Stimulated activated CD8-positive, alpha-beta memory T cell treated with anti-CD3 and anti-CD28 coated beads, Interleukin-12 subunit alpha, Interleukin-12 subunit beta, amount 100 ng/mL, for 1 hour (primary cell): Measurements from ENCODE around the gene CHP2.
"Not testable (repeated sequence)": the region's sequence is repeated elsewhere in the genome, so short reads cannot be mapped to it uniquely, and the experiment has no call there.

Experiments
- DNase-seq: peaks from one replicate; pipeline ENCODE4 v3.0.0-alpha.2; 2020; ENCODE audit warnings: low read depth

The CHP2 gene

DNA sequence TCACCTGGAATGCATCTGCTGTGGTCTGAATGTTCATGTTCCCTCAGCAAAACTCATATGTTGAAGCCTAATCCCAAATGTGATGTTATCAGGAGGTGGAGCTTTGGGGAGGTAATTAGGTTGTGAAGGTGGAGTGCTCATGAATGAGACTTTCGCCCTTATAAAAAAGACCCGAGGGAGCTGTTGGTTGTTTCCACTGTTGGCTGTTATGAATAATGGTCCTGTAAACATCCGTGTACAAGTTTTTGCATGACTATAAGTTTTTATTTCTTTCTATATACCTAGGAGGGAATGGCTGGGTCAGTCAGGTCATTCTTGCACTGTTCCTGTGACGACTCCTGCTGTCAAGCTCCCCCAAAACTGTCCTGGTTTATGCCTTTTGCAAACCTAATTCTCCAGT is 9.6 kb upstream of the CHP2 start:
- no peak for DNase-seq

DNA sequence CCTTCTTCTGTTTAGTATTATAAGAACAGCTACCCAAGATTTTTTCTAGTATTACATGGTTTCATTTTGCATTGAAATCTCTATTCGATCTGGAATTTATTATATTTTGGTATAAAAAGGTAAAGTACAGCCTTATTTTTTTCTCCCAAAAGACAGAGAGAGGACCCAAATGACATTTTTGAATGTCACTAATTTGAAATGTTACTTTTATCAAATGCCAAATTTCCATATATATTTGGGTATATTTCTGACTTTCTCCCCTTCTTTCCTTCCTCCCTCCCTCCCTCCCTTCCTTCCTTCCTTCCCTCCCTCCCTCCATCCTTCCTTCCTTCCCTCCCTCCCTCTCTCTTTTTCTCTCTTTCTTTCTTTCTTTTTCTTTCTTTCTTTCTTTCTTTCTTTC is 6.2 kb upstream of the CHP2 start:
- DNase-seq = no peak

- not testable (repeated sequence) for DNase-seq
These were observed 3.8 kb upstream of the CHP2 start for GRCh38 chr16:23751053-23751452.

- no peak for DNase-seq
These were observed 775 bp upstream of the CHP2 start for GRCh38 chr16:23753908-23754593.

GRCh38 chr16:23755484-23755809 is 621 bp downstream of the CHP2 start:
- DNase-seq = no peak

DNA sequence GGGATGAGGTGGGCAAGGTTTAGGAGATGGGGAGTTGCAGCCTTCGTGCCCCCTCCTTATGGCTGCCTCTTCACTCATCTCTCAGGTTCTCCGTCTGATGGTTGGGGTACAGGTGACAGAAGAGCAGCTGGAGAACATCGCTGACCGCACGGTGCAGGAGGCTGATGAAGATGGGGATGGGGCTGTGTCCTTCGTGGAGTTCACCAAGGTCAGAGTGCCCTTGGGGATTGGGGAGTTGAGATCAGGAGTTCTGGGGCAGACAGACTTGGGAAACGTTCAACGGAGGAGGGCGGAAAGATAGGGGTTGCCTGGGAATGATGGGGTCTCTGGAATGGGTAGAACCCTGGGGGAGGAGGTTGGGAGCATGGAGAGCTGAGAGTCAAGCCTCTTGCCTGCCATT is 2.3 kb downstream of the CHP2 start:
- no peak for DNase-seq

DNA sequence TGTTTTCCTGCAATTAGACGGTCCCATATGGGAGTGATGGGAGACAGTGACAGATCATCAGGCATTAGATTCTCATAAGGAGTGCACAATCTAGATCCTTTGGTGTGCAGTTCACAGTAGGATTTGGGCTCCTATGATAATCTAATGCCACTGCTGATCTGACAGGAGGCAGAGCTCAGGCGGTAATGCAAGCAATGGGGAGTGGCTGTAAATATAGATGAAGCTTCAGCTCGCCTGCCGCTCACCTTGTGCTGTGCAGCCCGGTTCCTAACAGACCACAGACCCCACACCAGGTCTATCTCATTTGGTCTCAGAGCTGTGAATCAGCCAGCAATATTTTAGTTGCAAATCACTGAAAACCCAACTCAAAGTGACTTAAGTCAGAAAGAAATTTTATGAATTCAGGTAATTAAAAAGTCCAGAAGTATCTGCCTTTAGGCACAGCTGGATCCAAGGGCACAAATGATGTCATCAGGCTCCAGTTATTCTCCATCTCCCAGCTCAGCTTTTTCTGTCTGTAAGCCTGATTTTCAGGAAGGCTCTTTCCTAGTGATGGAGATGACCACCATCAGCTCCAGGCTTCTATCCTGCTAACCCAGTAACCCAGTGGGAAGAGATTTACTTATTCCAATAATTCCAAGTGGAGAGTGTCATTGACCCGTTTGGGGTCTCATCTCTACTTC is 3.3 kb downstream of the CHP2 start:
- DNase-seq = no peak

GRCh38 chr16:23765933-23766332 is 11.1 kb downstream of the CHP2 start:
- DNase-seq = no peak

- DNase-seq = no peak
These were observed 13.8 kb downstream of the CHP2 start for GRCh38 chr16:23768581-23768980.

GRCh38 chr16:23771027-23771426 is 16.2 kb downstream of the CHP2 start:
- no peak for DNase-seq

DNA sequence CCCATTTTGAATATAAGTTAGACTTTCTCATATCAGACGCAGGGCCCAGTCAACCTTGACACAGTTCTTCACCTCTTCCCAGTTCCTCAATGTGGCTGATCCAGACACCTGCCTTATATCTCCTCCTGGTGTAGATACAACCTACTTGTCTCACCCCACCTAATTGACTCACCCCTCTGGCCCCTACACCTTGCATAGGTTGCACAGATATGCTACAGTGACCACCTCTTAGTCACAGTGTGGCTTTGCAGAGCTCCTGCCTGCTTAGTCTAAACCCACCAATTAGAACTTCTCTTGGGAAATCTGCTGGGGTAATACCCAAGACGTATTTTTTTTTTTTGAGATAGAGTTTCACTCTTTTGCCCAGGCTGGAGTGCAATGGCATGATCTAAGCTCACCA is 16.8 kb downstream of the CHP2 start:
- no peak for DNase-seq

DNA sequence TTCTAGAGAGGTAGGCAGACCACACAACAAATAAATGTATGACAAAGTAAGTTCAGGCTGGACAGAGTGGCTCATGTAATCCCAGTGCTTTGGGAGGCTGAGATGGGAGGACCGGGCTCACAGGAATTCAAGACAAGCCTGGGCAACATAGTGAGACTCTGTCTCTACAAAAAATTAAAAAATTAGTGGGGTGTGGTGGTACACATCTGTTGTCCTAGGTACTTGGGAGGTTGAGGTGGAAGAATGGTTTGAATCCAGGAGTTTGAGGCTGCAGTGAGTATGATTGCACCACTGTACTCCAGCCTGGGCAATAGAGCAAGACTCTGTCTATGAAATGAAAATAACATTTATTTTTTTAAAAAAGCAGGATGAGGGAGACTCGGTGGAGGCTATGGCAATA is 18.5 kb downstream of the CHP2 start:
- no peak for DNase-seq

- no peak for DNase-seq
These were observed 26.4 kb downstream of the CHP2 start for GRCh38 chr16:23781176-23781575.

DNA sequence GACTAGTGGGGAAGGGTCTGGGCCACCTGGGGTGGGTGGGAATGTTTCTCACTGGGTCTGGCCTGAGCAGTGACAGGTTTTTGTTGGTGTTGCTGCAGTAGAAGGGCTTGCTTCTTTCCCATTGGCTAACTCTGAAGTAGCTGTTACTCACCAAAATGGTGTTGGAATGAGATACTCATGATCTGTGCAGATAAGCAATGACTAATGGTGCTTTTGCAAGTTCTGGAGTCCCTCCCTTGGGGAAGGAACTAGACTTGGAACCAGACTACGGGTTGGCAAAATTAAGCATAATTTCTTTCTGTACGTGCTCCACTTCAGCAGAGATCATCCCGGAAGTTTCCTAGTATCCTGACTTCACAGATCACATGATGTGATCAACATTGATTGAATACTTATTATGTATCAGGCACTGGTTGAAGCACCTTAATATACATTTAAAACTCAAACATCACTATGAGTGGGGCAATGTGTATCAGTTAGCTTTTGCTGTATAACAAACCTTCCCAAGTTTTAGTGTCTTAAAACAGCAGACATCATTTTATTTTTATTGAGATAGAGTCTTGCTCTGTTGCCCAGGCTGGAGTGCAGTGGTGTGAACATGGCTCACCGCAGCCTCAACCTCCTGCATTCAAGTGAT is 30.1 kb downstream of the CHP2 start:
- no peak for DNase-seq

- no peak for DNase-seq
These were observed 31.0 kb downstream of the CHP2 start for GRCh38 chr16:23785842-23786241.

DNA sequence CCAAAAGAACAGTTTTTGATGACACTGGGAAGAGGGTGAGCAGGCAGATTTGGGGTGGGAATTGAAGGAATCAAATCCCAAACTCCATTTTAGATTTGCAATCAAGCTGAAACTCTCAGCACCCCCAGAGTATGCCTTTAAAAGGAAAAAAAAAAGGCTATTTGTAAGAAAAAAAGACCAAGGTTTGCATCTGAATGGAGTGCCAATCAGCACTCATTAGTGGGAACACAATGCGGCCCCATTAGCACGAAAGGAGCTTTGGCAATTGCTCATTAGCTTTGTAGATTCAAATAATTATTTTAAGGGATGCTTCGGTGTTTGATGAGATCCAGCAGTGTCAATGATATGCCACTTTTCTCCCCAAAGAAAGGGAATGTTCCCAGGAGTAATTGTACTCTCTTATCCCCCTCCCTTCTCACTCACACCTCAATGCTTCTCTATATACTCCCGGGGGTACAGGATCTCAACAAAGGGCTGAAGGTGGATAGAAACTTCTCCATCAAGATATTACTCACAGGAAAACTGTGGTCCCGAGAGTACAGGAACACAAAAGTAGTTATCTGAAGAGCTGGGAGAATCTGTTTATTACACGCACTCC is 32.2 kb downstream of the CHP2 start:
- DNase-seq = no peak

DNA sequence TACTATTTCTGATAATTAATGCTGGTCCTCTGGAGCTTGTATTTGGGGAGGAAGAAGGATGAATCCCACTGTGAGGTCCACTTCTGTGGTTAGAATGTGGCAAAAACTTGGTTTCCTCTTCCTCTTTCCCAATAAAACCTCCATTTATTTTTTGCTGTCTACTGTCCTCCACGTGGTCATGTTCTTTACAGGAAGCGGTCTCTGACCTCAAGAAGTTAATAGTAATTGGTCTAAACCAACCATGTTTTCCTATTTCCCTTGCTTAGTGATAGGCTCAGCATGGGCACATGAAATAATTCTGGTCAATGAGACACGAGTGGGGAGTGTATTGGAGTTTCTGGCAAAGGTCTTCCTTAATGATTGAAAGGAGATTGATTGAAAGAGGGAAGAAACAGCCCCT is 33.9 kb downstream of the CHP2 start:
- DNase-seq = no peak

GRCh38 chr16:23795378-23795777 is 40.6 kb downstream of the CHP2 start:
- no peak for DNase-seq

DNA sequence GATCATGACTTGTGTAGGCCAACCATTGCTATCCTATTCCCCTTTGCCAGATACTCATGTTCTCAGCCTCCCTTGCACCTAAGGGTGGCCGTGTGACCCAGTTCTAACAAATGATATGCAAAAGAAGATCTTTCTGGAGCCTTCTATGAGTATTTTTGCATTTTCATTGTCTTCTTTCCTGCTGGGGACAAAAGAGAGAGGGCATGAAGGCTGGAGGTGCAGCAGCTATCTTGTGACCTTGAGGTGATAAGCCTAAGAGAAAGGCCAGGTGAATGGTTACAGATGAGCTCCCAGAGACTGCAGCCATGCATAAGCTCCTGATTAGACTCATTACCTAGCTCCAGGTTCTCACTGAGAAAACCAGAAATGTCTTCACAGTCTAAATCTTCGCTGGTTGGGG is 42.1 kb downstream of the CHP2 start:
- DNase-seq = no peak

DNA sequence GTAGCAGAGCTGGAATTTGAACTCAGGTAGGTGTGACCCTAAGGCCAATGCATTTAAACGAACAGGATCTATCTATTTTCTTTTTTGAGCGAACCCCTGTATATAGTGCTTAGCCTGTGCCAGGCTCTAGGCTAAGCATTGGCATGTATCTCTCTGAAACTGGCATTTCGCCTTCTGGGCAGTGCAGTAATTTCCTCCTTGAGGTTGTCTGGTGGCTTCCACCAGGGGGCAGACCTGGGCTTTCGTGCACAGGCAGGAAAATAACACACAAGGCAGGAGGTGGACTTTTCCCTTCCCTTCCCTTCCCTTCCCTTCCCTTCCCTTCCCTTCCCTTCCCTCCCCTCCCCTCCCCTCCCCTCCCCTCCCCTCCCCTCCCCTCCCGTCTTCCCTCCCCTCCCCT is 46.6 kb downstream of the CHP2 start:
- peak; percentile 69 for DNase-seq

- DNase-seq = no peak
These were observed 48.0 kb downstream of the CHP2 start for GRCh38 chr16:23802776-23803175.

DNA sequence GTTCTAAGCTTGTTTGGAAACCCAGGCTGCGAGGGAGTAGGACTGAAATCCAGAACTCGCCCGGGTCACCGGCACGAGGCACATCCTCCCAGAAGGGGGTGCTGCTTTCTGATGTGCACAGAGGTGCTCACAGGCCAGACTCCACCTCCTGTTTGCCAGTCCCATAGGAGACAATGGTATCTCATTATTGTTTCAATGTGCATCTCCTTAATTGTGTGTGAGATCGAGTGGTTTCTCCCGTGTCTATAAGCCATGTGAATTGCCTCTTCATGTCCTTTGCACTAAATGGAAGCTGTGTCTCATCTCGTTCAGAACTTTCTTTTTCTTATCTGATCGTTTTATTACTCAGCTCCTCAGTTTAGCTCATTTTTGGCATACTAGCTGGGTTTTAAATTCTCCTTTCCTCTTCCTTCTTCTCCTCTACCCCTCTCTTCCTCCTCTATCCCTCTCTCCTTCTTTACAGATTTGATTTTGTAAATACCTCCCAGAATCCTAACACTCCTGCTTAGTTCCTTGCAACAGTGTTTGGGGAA is 48.8 kb downstream of the CHP2 start:
- peak; percentile 53 for DNase-seq

DNA sequence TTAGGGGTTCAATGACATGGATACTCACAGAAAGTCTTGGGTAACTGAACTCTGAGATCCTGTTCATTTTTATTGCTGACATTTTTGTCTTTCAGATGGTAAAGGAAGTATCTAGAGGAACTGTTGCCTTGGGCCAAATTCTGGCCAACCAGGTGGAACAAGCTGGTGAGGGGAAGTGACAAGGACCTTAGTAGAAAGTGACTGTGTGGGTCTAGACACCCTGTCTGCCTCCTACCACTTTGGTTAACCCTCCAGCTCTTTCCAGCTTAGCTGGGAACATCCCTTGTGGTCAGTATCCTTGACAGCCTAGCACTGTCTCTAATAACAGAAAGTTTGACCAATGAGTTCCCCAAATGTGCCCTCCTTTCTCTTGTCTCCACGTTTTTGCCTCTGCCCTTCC is 52.2 kb downstream of the CHP2 start:
- DNase-seq = no peak
